ENCODE data around the gene MEGF6. TPM values are rescaled to one million over a fixed set of nuclear protein-coding genes. Genes with fewer than 3 reads are reported as not detected.
"Not testable (repeated sequence)": the region's sequence is repeated elsewhere in the genome, so short reads cannot be mapped to it uniquely, and the experiment has no call there.

MEGF6 gene
- total RNA-seq, 1 donor from 2014 or later = 198 TPM

- TF ChIP-seq CTCF (IDR thresholded peaks at IDR 0.05; ENCODE audit: unreplicated experiment) = no peak
- peak; percentile 99 for DNase-seq (ENCODE audit: low spot score)
- Mint-ChIP-seq H3K4me1 (ENCODE audit: unreplicated experiment) (peaks cover 23% of the 10 kb centered on the region), H3K27ac (ENCODE audit: unreplicated experiment) (peak within 1 kb of the TSS; percentile 85), H3K9me3 (ENCODE audit: unreplicated experiment) (no peaks in the 10 kb centered on the region), H3K36me3 (ENCODE audit: low read depth, unreplicated experiment) (peaks cover 14% of the 10 kb centered on the region), H3K4me3 (ENCODE audit: unreplicated experiment) (peak within 1 kb of the TSS; percentile 93), H3K27me3 (ENCODE audit: unreplicated experiment) (peaks cover 10% of the 10 kb centered on the region)
Observed at GRCh38 chr1:3624200-3625136, 13.2 kb upstream of the MEGF6 start, which contains the start of gene TPRG1L. Gene TPRG1L, plus strand, starts transcription at chr1:3625015. Its CDS starts 58 bp downstream, at chr1:3625073.

- peak overlapping the region; percentile 91 for H3K4me3 Mint-ChIP-seq (ENCODE audit: unreplicated experiment)
- TF ChIP-seq CTCF (IDR thresholded peaks at IDR 0.05; ENCODE audit: unreplicated experiment) = no peak
- peaks cover 13% of the 10 kb centered on the region for H3K27me3 Mint-ChIP-seq (ENCODE audit: unreplicated experiment)
- peaks cover 6% of the 10 kb centered on the region for H3K36me3 Mint-ChIP-seq (ENCODE audit: low read depth, unreplicated experiment)
- no peak for DNase-seq (ENCODE audit: low spot score)
- H3K4me1 Mint-ChIP-seq (ENCODE audit: unreplicated experiment) = peaks cover 31% of the 10 kb centered on the region
- no peak overlapping the region for H3K27ac Mint-ChIP-seq (ENCODE audit: unreplicated experiment)
- no peaks in the 10 kb centered on the region for H3K9me3 Mint-ChIP-seq (ENCODE audit: unreplicated experiment)
Observed at GRCh38 chr1:3623441-3624199, 12.3 kb upstream of the MEGF6 start.

- Mint-ChIP-seq H3K4me1 (ENCODE audit: unreplicated experiment) (peaks cover 40% of the 10 kb centered on the region), H3K4me3 (ENCODE audit: unreplicated experiment) (peak overlapping the region; percentile 49), H3K27me3 (ENCODE audit: unreplicated experiment) (peaks cover 15% of the 10 kb centered on the region)
- not testable (repeated sequence) for H3K27ac Mint-ChIP-seq (ENCODE audit: unreplicated experiment); H3K9me3 Mint-ChIP-seq (ENCODE audit: unreplicated experiment); H3K36me3 Mint-ChIP-seq (ENCODE audit: low read depth, unreplicated experiment); DNase-seq (ENCODE audit: low spot score)
Observed at GRCh38 chr1:3622102-3622501, 10.8 kb upstream of the MEGF6 start.

GRCh38 chr1:3621151-3621671 is 9.9 kb upstream of the MEGF6 start:
- DNase-seq (ENCODE audit: low spot score) = not testable (repeated sequence)

More at GRCh38 chr1:3621151-3621671, 9.9 kb upstream of the MEGF6 start:
- not testable (repeated sequence) for H3K9me3 Mint-ChIP-seq (ENCODE audit: unreplicated experiment); H3K36me3 Mint-ChIP-seq (ENCODE audit: low read depth, unreplicated experiment); H3K27ac Mint-ChIP-seq (ENCODE audit: unreplicated experiment); H3K4me3 Mint-ChIP-seq (ENCODE audit: unreplicated experiment)
- TF ChIP-seq CTCF (IDR thresholded peaks at IDR 0.05; ENCODE audit: unreplicated experiment) = peak; percentile 56
- Mint-ChIP-seq H3K27me3 (ENCODE audit: unreplicated experiment) (peaks cover 15% of the 10 kb centered on the region), H3K4me1 (ENCODE audit: unreplicated experiment) (peaks cover 47% of the 10 kb centered on the region)

All from endothelial cell (in vitro differentiated cells).